ENCODE data around the gene CBX4. TPM values are rescaled to one million over a fixed set of nuclear protein-coding genes. Genes with fewer than 3 reads are reported as not detected.
A peak's percentile ranks its signal among the peaks of the same experiment; 100 is the strongest.

The CBX4 gene
- total RNA-seq, 2 donors from 2014 or later = 4.2 to 4.9 TPM

DNA sequence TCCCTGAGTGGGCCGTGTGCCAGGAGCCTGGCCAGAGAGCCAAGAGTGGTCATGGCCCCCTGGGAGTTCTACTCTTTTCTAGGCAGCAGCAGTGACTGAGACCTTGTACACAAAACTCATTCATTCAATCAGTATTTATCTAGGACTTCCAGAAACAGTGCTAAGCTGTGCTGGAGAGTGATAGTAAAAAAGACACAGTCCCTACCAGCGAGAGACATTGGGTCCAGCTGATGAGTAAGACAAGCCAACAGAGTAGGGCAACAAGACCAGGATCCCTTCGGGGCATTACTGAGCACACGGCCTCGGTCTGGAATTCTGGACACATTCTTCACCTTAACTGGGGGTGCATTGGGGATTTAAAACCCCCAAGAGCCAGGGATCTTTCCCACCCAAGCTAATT, 20.2 kb downstream of the CBX4 start:
- H3K27ac Mint-ChIP-seq = no peak overlapping the region
- peaks cover 3% of the 10 kb centered on the region for H3K4me1 ChIP-seq (ENCODE audit: control insufficient read depth, insufficient read depth, low read length)
- no peak overlapping the region for H3K9ac ChIP-seq (ENCODE audit: extremely low read depth, low read length, poor library complexity, severe bottlenecking)
- DNase-seq = no peak
- H3K36me3 ChIP-seq (ENCODE audit: control insufficient read depth, insufficient read depth, low read length) = no peaks in the 10 kb centered on the region
- no peak overlapping the region for H3K27ac ChIP-seq (ENCODE audit: low read depth, low read length)
- H3K4me3 ChIP-seq (ENCODE audit: low read length) = no peak overlapping the region
- no peak overlapping the region for H3K4me3 Mint-ChIP-seq
- H3K9me3 ChIP-seq (ENCODE audit: control insufficient read depth, low read length) = no peaks in the 10 kb centered on the region
- TF ChIP-seq, protein P1, sequence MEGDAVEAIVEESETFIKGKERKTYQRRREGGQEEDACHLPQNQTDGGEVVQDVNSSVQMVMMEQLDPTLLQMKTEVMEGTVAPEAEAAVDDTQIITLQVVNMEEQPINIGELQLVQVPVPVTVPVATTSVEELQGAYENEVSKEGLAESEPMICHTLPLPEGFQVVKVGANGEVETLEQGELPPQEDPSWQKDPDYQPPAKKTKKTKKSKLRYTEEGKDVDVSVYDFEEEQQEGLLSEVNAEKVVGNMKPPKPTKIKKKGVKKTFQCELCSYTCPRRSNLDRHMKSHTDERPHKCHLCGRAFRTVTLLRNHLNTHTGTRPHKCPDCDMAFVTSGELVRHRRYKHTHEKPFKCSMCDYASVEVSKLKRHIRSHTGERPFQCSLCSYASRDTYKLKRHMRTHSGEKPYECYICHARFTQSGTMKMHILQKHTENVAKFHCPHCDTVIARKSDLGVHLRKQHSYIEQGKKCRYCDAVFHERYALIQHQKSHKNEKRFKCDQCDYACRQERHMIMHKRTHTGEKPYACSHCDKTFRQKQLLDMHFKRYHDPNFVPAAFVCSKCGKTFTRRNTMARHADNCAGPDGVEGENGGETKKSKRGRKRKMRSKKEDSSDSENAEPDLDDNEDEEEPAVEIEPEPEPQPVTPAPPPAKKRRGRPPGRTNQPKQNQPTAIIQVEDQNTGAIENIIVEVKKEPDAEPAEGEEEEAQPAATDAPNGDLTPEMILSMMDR (conservative IDR thresholded peaks at IDR 0.05) = no peak
- WGBS, 2 experiments (ENCODE audit: insufficient coverage in 1 of 2, insufficient read length in 1 of 2) = 90 to 100% methylated on average over 1 to 5 of the region's 5 CpGs
- peaks cover 5% of the 10 kb centered on the region for H3K9me3 Mint-ChIP-seq
- H3K27me3 ChIP-seq (ENCODE audit: control insufficient read depth, insufficient read depth, low read length, poor library complexity, severe bottlenecking) = peaks cover 89% of the 10 kb centered on the region
- H3K4me1 Mint-ChIP-seq = peaks cover 7% of the 10 kb centered on the region
- H3K36me3 Mint-ChIP-seq (ENCODE audit: low read depth) = no peaks in the 10 kb centered on the region
- H3K27me3 Mint-ChIP-seq (ENCODE audit: insufficient read depth) = peaks cover 95% of the 10 kb centered on the region

DNA sequence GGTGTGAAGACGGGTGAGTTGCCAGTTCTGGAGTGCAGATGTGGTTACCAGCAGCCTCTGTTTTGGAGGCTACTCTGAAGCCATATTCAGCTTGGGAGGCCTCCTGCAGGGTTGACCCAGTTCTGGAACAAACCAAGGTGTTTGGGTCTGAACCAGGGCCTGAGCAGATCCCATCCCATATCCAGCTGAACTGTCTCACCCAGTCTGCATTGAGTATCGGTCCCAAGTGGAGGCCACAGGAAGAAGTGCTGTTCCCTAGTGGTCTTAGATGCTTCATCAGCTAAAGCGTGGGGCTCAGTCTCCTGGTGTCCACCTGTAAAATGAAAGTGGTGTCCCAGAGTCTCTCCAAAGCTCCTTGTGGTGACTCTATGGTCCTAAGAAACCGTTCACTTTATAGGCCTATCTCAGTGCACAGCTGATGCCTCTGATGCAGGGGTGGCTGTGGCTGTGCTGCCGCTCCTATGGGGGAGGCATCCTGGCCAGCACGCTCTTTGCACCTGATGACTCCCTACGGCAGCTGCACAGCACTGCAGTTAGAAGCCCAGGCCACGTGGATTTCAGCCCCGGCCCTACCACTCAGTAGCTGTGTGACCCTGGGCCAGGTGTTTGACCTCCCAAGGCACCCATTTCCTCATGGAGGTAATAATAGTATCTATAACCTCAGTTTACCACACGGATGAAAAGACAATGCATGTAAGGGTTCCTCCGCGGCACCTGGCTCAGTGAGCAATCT, 21.0 kb downstream of the CBX4 start:
- Histone ChIP-seq H3K27ac (ENCODE audit: low read depth, low read length) (no peak overlapping the region), H3K9ac (ENCODE audit: extremely low read depth, low read length, poor library complexity, severe bottlenecking) (no peak overlapping the region), H3K9me3 (ENCODE audit: control insufficient read depth, low read length) (no peaks in the 10 kb centered on the region), H3K4me3 (ENCODE audit: low read length) (no peak overlapping the region), H3K4me1 (ENCODE audit: control insufficient read depth, insufficient read depth, low read length) (peaks cover 3% of the 10 kb centered on the region), H3K36me3 (ENCODE audit: control insufficient read depth, insufficient read depth, low read length) (no peaks in the 10 kb centered on the region), H3K27me3 (ENCODE audit: control insufficient read depth, insufficient read depth, low read length, poor library complexity, severe bottlenecking) (peaks cover 93% of the 10 kb centered on the region)
- Mint-ChIP-seq H3K27ac (no peak overlapping the region), H3K36me3 (ENCODE audit: low read depth) (no peaks in the 10 kb centered on the region), H3K27me3 (ENCODE audit: insufficient read depth) (peaks cover 93% of the 10 kb centered on the region), H3K4me1 (peaks cover 7% of the 10 kb centered on the region), H3K9me3 (peaks cover 5% of the 10 kb centered on the region), H3K4me3 (no peak overlapping the region)
- DNase-seq = no peak
- 84 to 90% methylated on average over 9 to 12 of the region's 12 CpGs for WGBS, 2 experiments (ENCODE audit: insufficient coverage in 1 of 2, insufficient read length in 1 of 2)
- TF ChIP-seq, protein P1 (conservative IDR thresholded peaks at IDR 0.05) = no peak

DNA sequence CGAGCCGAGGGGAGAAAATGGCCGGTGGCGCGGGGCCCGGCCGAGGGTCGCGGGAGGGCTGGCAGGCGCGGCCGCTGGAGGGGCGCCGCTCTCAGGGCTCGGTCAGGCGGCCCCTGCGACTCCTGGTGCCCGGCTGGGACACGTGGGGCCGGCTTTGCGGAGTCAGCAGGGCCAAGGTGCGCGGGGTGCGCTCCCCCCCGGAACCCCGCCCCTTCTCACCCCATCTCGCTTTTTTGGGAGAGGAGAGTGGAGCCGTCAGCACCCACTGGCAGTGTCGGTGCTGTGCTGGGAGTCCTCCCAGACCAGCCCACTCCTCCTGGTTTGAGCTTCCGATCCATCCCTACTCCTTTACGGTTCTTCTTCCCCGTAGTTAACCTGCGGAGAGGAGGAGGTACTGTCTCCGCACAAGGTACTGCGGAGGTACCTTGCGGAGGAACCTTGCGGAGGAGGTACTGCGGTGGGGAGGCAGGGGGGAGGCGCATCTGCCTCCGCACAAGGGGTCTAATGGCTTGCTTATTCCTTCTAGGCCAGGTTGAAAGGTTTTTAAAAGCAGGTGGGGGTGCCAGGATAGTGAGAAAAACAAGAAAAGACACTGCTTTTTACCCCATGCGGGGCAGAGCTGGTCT, 23.3 kb downstream of the CBX4 start:
- H3K4me3 ChIP-seq (ENCODE audit: low read length) = no peak overlapping the region
- peaks cover 92% of the 10 kb centered on the region for H3K27me3 Mint-ChIP-seq (ENCODE audit: insufficient read depth)
- H3K27ac ChIP-seq (ENCODE audit: low read depth, low read length) = no peak overlapping the region
- no peak overlapping the region for H3K9ac ChIP-seq (ENCODE audit: extremely low read depth, low read length, poor library complexity, severe bottlenecking)
- H3K27me3 ChIP-seq (ENCODE audit: control insufficient read depth, insufficient read depth, low read length, poor library complexity, severe bottlenecking) = peaks cover 94% of the 10 kb centered on the region
- H3K36me3 Mint-ChIP-seq (ENCODE audit: low read depth) = no peaks in the 10 kb centered on the region
- peak overlapping the region; percentile 36 for H3K4me3 Mint-ChIP-seq
- DNase-seq = peak; percentile 70
- H3K36me3 ChIP-seq (ENCODE audit: control insufficient read depth, insufficient read depth, low read length) = no peaks in the 10 kb centered on the region
- H3K27ac Mint-ChIP-seq = no peak overlapping the region
- TF ChIP-seq, protein P1 (conservative IDR thresholded peaks at IDR 0.05) = no peak
- H3K9me3 Mint-ChIP-seq = peaks cover 5% of the 10 kb centered on the region
- peaks cover 14% of the 10 kb centered on the region for H3K4me1 Mint-ChIP-seq
- H3K4me1 ChIP-seq (ENCODE audit: control insufficient read depth, insufficient read depth, low read length) = peaks cover 3% of the 10 kb centered on the region
- H3K9me3 ChIP-seq (ENCODE audit: control insufficient read depth, low read length) = no peaks in the 10 kb centered on the region
- 12 to 17% methylated on average over 25 to 41 of the region's 41 CpGs for WGBS, 2 experiments (ENCODE audit: insufficient coverage in 1 of 2, insufficient read length in 1 of 2)

All from endodermal cell (in vitro differentiated cells).